Vagina (tissue), 2 donors: ENCODE measurements around the gene SH2D3A.

Source experiments
- CTCF ChIP-seq, 3 experiments: fragments of 450-650 bp in 2 of 3; fragments of 200-600 bp in 1 of 3; sonication (generic) in 1 of 3; IDR thresholded peaks; one replicate each; pipeline ENCODE4 v1.5.1; 2017 to 2019; ENCODE audit warnings: antibody characterized with exemption in 3 of 3, mild to moderate bottlenecking in 2 of 3, moderate library complexity in 2 of 3
- POLR2A ChIP-seq, 2 donors: fragments of 450-650 bp; IDR thresholded peaks; one replicate each; pipeline ENCODE4 v1.6.1; 2017; ENCODE audit warnings: antibody characterized with exemption in 2 of 2, mild to moderate bottlenecking in 2 of 2, moderate library complexity in 2 of 2
- POLR2AphosphoS5 ChIP-seq, 2 donors: sonication (generic); formaldehyde crosslinking; IDR thresholded peaks; one replicate each; pipeline ENCODE4 v1.9.0; 2017; ENCODE audit warnings: antibody characterized with exemption in 2 of 2, mild to moderate bottlenecking in 2 of 2, low read depth in 1 of 2; ENCODE audit not compliant: insufficient read depth in 1 of 2

DNA sequence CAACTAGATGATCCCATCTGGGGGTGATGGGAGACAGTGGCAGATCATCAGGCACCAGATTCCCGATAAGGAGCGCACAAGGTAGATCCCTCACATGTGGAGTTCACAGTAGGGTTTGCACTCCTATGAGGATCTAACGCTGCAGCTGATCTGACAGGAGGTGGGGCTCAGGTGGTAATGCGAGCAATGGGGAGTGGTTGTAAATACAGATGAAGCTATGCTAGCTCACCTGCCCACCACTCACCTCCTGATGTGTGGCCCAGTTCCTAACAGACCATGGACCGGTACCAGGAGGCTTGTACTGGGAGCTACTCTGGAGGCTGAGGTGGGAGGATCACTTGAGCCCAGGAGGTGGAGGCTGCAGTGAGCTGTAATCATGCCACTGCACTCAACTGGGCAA is 40.1 kb upstream of the SH2D3A start:
- no peak for TF ChIP-seq CTCF (IDR thresholded peaks at IDR 0.05)
- no peak for TF ChIP-seq POLR2A (IDR thresholded peaks at IDR 0.05)
- no peak for TF ChIP-seq POLR2AphosphoS5 (IDR thresholded peaks at IDR 0.05; ENCODE audit: insufficient read depth in 1 of 2, low read depth in 1 of 2)
